CD4-positive, alpha-beta T cell treated with Interferon alpha-2 for 1 hour (primary cell): Measurements from ENCODE around the gene UTP3.
A peak's percentile ranks its signal among the peaks of the same experiment; 100 is the strongest.
"Not testable (repeated sequence)": the region's sequence is repeated elsewhere in the genome, so short reads cannot be mapped to it uniquely, and the experiment has no call there.

Experiments used
- DNase-seq, 2 donors: peaks; one replicate each; pipeline ENCODE4 v3.0.0-alpha.2; 2020 to 2022

Gene UTP3

DNA sequence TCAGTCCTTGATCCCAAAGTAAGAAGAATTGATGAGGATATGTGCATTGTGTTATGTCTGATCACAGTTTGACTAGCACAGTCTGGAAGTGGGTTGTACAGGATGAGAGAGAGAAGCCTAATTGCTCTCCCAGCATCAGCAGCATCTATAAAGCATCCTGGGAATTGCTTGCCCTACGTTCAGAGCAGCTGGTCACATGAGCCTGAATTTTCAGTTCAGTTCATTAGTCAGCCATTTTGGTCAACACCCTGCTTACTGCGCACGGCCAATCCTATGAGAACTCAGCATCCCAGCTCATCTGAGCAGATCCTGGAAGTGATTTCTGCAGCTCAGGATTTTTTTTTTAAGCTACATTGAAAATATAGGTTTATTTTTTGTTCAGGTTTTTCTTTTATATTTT, 33.4 kb downstream of the UTP3 start, which contains the start of gene RUFY3:
RUFY3 (plus strand) TSS at position 218 of the 400 bp plus-strand sequence. CDS start 610 bp downstream, outside the sequence.
- DNase-seq = no peak

DNA sequence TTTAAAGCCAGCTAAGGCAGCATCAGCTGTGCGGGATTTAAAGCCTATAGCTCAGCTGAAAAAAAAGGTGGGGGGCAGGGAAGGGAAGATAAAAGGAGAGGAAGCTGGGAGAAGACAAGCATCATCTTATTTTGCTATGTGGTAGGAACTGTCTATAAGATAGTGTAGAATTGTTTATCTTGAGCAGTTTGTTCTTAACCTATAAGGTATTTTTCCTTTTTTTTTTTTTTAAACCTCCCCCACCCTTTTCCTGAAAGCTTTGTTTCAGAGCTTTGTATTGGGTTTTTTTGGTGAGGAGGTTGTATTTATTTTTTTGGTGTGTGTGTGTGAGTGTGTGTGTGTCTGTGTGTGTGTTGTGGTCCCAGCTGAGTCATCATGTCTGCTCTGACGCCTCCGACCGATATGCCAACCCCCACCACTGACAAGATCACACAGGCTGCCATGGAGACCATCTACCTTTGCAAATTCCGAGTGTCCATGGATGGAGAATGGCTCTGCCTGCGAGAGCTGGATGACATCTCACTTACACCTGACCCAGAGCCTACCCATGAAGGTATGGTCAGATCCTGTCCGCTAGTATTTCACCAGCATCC, 34.0 kb downstream of the UTP3 start:
- peak; percentile 16 to 44 for DNase-seq

DNA sequence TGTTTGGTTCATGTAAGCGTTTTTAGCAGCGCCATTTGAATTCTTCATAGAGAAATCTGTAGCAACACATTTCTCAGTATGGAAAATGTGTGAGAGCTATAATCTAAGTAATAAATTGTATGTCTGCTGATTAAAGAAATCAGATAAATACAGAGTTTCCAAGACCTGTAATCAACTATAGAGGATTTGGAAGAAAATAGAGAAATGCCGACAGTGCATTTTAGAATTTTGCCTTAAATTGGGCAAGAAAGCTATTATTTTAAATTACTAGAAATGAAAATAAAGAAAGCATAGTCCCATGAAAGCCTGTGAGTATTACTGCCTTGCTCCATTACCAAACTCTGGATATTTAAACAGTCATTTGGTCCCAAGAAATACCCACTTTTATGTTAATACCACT, 36.1 kb downstream of the UTP3 start:
- no peak for DNase-seq

DNA sequence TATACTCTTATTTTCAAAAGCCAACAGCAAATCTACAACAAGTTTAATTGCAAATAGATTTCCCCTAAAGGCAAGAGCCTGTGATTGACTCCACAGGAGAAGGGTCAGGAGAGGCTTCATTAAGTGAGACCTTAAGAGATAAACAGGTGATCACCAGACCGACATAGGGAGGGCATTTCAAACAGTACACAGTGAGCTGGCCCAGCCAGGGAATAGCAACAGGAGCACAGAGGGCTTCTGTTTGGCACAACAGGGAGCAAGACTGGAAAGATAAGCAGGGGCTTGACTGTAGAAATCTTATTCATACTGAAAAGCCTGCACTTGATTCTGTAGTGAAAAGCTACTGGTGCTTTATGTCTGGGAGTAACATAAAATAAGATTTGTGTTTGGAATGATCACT, 37.3 kb downstream of the UTP3 start:
- DNase-seq = no peak

DNA sequence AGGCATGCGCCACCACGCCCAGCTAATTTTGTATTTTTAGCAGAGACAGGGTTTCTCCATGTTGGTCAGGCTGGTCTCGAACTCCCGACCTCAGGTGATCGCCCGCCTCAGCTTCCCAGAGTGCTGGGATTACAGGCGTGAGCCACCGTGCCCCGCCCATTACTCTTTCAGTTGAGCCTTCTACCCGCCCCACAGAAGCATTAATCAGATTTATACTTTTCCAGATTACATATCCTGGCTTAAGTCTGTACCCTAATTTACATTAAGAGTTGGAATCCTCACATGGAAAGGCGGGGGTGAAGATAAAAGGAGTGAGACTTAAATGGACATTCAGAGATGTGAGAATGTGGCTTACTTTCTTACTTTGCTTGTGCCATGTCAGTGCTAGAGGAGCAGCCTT, 38.2 kb downstream of the UTP3 start:
- not testable (repeated sequence) for DNase-seq

DNA sequence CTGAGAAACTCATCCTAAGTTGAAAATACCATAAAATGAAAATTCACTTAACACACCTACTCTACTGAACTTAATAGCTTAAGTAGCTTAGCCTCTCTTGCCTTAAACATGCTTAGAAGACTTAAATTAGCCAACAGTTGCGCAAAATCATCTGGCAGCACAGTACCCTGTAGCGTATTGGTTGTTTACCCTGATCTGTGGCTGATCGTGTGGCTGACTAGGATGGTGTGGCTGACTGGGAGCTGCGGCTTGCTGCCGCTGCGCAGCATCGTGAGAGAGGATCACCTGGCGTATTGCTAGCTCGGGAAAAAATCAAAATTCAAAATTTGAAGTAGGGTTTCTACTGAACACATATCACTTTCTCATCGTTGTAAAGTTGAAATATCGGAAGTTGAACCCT, 39.8 kb downstream of the UTP3 start:
- no peak for DNase-seq

DNA sequence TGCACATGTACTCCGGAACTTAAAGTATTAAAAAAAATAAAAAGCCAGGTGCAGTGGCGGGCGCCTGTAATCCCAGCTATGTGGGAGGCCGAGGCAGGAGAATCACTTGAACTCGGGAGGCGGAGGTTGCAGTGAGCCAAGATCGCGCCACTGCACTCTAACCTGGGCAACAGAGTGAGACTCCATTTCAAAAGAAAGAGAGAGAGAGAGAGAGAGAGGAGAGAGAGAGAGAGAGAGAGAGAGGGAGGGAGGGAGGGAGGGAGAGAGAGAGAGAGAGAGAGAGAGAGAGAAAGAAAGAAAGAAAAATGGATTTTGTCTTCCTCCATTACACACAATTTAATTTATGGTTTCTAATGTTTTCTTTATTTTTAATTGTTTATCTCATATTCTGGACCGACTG, 44.5 kb downstream of the UTP3 start:
- DNase-seq = not testable (repeated sequence)

DNA sequence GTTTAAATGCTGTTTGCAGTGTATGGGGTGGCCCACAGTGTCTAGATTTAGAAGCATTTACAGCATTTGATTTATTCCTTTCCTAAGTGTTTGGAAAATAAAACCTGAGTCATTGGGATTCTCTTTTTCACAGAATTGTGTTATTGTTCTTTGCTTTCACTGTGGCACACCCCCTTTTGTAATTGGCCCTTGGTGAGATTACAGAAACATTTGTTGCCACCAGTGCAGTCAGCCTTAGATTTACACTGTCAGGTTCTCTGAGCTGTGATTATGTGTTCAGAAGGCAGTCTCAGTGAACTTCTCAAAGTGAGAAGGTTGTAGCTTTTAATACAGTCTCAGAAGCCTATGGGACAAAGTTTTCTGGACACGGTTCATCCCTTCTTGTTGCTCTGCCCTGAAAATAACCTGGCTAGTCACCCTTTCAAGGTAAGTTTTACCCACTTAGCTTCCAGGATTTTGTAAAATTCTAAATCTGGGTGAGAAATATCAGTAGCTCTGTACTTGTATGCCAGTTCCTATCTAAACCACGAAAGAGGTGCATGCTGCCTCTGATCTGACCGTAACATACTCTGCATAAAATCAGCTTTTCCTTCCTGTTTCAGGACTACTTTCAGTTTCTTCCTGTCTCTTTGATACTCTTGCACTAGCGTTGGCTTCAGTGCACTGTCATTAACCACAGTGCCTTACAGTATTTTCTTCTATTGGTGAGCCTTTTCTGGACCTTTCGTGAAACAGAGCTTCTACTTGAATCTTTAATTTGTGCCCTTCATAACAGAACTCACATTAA, 46.0 kb downstream of the UTP3 start:
- peak; percentile 47 to 74 for DNase-seq

DNA sequence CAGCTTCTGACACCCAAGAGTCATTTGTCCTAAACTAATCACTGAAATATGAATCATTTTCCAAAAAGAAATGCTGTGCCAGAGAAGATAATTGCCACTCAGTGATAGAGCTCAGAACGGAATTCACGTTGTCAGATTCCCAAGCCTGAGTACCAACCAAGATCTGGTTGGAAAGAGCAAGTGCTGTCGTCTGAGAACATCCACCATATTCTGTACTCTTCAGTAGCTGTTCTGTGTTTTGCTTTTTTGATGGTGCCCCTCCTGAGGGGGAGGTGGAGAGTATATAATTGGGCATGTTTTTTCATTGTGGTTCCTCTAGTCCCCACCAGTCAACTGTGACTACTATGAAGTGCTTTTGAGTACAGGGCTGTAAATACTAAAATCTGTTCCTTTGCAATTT, 46.6 kb downstream of the UTP3 start:
- DNase-seq = peak in 1 of 2 donors; percentile 24

DNA sequence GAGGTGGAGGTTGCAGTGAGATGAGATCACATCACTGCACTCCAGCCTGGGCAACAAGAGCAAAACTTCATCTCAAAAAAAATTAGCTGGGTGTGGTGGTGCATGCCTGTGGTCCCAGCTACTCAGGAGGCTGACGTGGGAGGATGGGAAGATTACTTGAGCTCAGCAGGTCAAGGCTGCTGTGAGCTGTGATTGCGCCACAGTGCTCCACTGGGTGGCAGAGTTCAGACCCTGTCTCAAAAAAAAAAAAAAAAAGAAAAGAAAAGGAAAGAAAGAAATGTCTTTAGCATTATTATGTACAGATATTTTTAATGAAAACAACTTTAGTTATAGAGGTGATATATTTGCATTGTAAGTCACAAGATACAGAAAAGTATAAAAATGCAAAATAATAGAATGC, 47.6 kb downstream of the UTP3 start:
- DNase-seq = peak; percentile 25 to 48

DNA sequence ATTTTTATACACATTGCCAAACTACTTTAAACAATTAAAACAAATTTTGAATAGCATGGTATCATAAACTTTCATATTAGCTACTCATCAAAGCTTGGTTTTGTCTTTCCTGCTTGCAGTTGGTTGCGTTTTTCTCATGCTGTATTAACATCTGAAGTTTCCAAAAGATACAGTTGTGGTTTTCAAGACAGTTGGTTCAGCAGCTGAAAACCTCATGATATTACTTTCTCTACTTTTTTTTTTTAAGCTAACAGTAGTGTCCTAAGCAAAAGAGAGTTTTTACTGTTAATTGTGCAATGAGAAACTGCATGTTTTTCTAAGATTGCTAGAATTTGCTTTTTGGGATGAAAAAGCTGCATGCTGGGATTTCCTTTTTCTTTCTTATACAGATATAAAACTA, 48.7 kb downstream of the UTP3 start:
- peak in 1 of 2 donors; percentile 28 for DNase-seq

DNA sequence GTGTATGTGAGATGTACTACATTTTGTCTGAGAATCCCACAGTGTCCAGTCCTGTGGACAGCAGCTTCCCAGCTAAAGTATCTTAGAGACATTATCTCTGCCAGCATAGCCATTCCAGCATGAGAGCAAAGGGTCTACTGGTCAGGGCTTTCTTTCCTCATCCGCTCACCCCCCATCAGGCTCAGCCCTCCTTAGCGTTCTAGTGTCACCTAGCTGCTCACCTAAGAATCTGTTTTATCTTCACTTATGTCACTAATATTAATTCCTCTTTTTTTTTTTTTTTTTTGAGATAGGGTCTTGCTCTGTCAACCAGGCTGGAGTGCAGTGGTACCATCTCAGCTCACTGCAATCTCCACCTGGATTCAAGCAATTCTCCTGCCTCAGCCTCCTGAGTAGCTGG, 49.1 kb downstream of the UTP3 start:
- no peak for DNase-seq

DNA sequence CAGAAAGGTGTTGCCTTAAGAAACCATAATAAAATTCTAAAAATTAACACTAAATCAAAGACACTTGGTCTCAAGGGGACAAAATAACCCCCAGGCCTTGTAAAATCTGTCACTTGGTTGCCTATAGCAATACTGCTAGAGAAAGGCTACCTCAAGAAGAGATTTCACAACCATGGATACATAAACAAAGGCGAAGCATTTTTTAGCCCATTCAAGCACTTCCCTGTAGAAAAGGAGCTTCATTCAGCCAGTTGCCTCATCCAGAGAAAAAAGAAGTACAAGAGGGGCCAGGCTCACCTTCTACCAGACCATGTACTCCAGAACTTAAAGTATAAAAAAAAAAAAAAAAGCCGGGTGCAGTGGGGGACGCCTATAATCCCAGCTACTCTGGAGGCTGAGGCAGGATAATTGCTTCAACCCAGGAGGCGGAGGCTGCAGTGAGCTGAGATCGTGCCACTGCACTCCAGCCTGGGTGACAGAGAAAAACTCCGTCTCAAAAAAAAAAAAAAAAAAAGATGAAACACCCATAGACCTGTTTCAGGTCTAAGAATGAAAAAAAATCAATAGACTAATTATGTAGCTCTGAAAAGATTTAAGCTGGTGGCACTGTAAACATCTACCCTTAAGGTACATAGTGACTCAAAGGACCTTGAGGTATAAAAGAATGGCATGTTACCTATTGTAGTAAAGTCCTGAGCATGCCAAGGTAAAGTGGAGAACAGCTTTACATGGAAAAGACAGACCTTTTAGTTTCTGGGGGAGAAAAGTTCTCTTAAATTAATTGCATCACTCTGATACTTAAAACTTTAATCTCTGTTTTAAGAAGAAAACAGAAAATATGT, 51.4 kb downstream of the UTP3 start:
- no peak for DNase-seq
